Neural progenitor cell (in vitro differentiated cells): Measurements from ENCODE around the gene TSHB. TPM values are rescaled to one million over a fixed set of nuclear protein-coding genes. Genes with fewer than 3 reads are reported as not detected.

Experiments used
- DNase-seq: peaks from one replicate; pipeline ENCODE4 v3.0.0-alpha.2; 2016; ENCODE audit warnings: low spot score
- H2AFZ ChIP-seq: fragments of 200-600 bp; sonication (generic); replicated peaks from 2 replicates; pipeline ENCODE4 v1.6.1; 2016; ENCODE audit warnings: antibody characterized with exemption
- H3F3A ChIP-seq: fragments of 200-600 bp; sonication (generic); 2 replicates; pipeline ENCODE4 v1.6.1; 2016; ENCODE audit warnings: antibody characterized with exemption, low read depth
- H3K27ac ChIP-seq: fragments of 200-600 bp; sonication (generic); 2 replicates; pipeline ENCODE4 v1.5.1; 2016; ENCODE audit warnings: mild to moderate bottlenecking
- H3K27me3 ChIP-seq: fragments of 200-600 bp; sonication (generic); 2 replicates; pipeline ENCODE4 v1.6.1; 2016; ENCODE audit warnings: mild to moderate bottlenecking, moderate library complexity
- H3K36me3 ChIP-seq: fragments of 200-600 bp; sonication (generic); 2 replicates; pipeline ENCODE4 v1.5.1; 2016
- H3K4me1 ChIP-seq: fragments of 200-600 bp; sonication (generic); 2 replicates; pipeline ENCODE4 v1.6.1; 2016; ENCODE audit warnings: mixed run types
- H3K4me2 ChIP-seq: fragments of 200-600 bp; sonication (generic); 2 replicates; pipeline ENCODE4 v1.6.1; 2016
- H3K4me3 ChIP-seq: fragments of 200-600 bp; sonication (generic); 2 replicates; pipeline ENCODE4 v1.5.1; 2016
- H3K79me2 ChIP-seq: fragments of 200-600 bp; sonication (generic); 2 replicates; pipeline ENCODE4 v1.6.1; 2016; ENCODE audit warnings: low read depth
- H3K9ac ChIP-seq: fragments of 200-600 bp; sonication (generic); 2 replicates; pipeline ENCODE4 v1.6.1; 2016
- H3K9me3 ChIP-seq: fragments of 200-600 bp; sonication (generic); 2 replicates; pipeline ENCODE4 v1.5.1; 2016; ENCODE audit warnings: low read depth
- H4K20me1 ChIP-seq: fragments of 200-600 bp; sonication (generic); 2 replicates; pipeline ENCODE4 v1.6.1; 2016; ENCODE audit warnings: low read depth
- H3K27ac Mint-ChIP-seq: 3 replicates; pipeline ENCODE4 v1.8.0; 2021; ENCODE audit warnings: mixed read lengths
- H3K27me3 Mint-ChIP-seq: 2 replicates; pipeline ENCODE4 v1.8.0; 2022; ENCODE audit warnings: low read depth, mild to moderate bottlenecking, inconsistent platforms, moderate library complexity, mixed read lengths; ENCODE audit not compliant: insufficient read depth
- H3K36me3 Mint-ChIP-seq: 3 replicates; pipeline ENCODE4 v1.8.0; 2021; ENCODE audit warnings: mixed read lengths
- H3K4me1 Mint-ChIP-seq: 3 replicates; pipeline ENCODE4 v1.8.0; 2021; ENCODE audit warnings: mixed read lengths
- H3K4me3 Mint-ChIP-seq: 3 replicates; pipeline ENCODE4 v1.8.0; 2021; ENCODE audit warnings: mild to moderate bottlenecking, moderate library complexity, mixed read lengths
- H3K9me3 Mint-ChIP-seq: 3 replicates; pipeline ENCODE4 v1.8.0; 2020; ENCODE audit warnings: mixed read lengths
- EZH2 ChIP-seq: fragments of 200-600 bp; sonication (generic); IDR thresholded peaks from 2 replicates; pipeline ENCODE4 v1.6.1; 2017; ENCODE audit warnings: antibody characterized with exemption, mild to moderate bottlenecking, moderate library complexity
- EZH2phosphoT487 ChIP-seq: fragments of 200-600 bp; sonication (generic); IDR thresholded peaks from 2 replicates; pipeline ENCODE4 v1.6.1; 2017; ENCODE audit warnings: antibody characterized with exemption
- total RNA-seq: library from RNA; depleted of rRNA; stranded (reverse); fragments of >200 nt; gene quantifications from 2 replicates; pipeline ENCODE4 v1.2.3, GENCODE V29; 2015; ENCODE audit warnings: low replicate concordance
- TF ChIP-seq, protein P1 (sequence below): fragments of 200-600 bp; sonication (generic); IDR thresholded peaks from 2 replicates; pipeline ENCODE4 v1.5.1; 2017; ENCODE audit warnings: antibody characterized with exemption, mild to moderate bottlenecking

Gene TSHB
- total RNA-seq, 1 donor from 2014 or later = not detected

DNA sequence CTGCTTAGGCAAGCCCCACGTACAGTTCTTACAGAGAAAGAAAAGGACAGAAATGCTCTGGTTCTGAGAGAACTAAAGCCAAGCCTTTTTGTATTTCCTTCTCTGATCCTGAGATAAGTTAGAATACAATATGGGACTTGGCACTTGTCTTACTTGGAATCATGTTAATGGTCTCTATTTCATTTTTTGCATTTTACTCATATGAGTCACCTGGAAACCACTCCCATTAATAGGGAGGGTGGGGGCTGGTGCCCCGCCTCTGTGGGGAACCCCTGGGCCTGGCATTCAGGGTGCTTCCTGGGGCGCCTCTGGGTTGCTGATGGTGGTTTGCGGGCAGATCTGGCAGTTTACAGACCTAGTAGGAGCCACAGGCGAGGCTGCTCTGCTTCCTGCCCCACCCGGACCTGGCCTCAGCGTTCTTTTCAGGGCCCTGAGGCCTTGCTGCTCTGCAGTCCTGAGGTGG, 32.9 kb downstream of the TSHB start:
- Mint-ChIP-seq H3K9me3 (no peaks in the 10 kb centered on the region), H3K27ac (no peak overlapping the region), H3K4me3 (no peak overlapping the region), H3K4me1 (no peaks in the 10 kb centered on the region), H3K27me3 (peaks cover 2% of the 10 kb centered on the region), H3K36me3 (no peaks in the 10 kb centered on the region)
- no peak overlapping the region for H2AFZ ChIP-seq
- H3K27ac ChIP-seq = no peak overlapping the region
- no peak for TF ChIP-seq EZH2phosphoT487
- no peak for TF ChIP-seq EZH2
- TF ChIP-seq, protein P1, sequence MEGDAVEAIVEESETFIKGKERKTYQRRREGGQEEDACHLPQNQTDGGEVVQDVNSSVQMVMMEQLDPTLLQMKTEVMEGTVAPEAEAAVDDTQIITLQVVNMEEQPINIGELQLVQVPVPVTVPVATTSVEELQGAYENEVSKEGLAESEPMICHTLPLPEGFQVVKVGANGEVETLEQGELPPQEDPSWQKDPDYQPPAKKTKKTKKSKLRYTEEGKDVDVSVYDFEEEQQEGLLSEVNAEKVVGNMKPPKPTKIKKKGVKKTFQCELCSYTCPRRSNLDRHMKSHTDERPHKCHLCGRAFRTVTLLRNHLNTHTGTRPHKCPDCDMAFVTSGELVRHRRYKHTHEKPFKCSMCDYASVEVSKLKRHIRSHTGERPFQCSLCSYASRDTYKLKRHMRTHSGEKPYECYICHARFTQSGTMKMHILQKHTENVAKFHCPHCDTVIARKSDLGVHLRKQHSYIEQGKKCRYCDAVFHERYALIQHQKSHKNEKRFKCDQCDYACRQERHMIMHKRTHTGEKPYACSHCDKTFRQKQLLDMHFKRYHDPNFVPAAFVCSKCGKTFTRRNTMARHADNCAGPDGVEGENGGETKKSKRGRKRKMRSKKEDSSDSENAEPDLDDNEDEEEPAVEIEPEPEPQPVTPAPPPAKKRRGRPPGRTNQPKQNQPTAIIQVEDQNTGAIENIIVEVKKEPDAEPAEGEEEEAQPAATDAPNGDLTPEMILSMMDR = no peak
- no peaks in the 10 kb centered on the region for H3K36me3 ChIP-seq
- no peaks in the 10 kb centered on the region for H3K27me3 ChIP-seq
- DNase-seq = no peak
- H3K9ac ChIP-seq = no peak overlapping the region
- peaks cover 9% of the 10 kb centered on the region for H3K4me1 ChIP-seq
- H3F3A ChIP-seq = peaks cover 2% of the 10 kb centered on the region
- H3K4me3 ChIP-seq = no peak overlapping the region
- no peak overlapping the region for H3K4me2 ChIP-seq
- no peaks in the 10 kb centered on the region for H3K9me3 ChIP-seq
- no peaks in the 10 kb centered on the region for H4K20me1 ChIP-seq
- no peaks in the 10 kb centered on the region for H3K79me2 ChIP-seq

DNA sequence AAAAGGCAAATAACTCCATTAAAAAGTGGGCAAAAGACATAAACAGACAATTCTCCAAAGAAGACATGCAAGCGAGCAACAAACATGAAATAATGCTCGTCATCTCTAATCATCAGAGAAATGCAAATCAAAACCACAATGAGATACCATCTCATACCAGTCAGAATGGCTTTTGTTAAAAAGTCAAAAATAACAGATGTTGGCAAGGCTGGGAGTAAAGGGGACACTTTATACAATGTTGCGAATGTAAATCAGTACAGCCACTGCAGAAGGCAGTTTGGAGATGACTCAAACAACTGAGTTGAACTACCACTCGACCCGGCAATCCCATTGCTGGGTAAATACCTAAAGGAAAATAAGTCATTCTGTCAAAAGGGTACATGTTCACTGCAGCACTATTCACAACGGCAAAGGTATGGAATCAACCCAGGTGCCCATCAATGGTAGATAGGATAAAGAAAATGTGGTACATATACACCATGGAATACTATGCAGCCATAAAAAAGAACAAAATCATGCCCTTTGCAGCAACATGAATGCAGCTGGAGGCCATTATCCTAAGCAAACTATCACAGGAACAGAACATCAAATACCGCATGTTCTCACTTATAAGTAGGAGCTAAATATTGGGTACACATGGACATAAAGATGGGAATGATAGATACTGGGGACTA, 33.7 kb downstream of the TSHB start:
- Mint-ChIP-seq H3K4me1 (no peaks in the 10 kb centered on the region), H3K4me3 (no peak overlapping the region), H3K9me3 (no peaks in the 10 kb centered on the region), H3K27ac (no peak overlapping the region), H3K27me3 (peaks cover 2% of the 10 kb centered on the region), H3K36me3 (no peaks in the 10 kb centered on the region)
- no peaks in the 10 kb centered on the region for H3K27me3 ChIP-seq
- no peak overlapping the region for H3K9ac ChIP-seq
- H3K9me3 ChIP-seq = no peaks in the 10 kb centered on the region
- no peak overlapping the region for H3K4me2 ChIP-seq
- H3K36me3 ChIP-seq = no peaks in the 10 kb centered on the region
- TF ChIP-seq, protein P1 = no peak
- TF ChIP-seq EZH2 = no peak
- no peak for TF ChIP-seq EZH2phosphoT487
- no peak overlapping the region for H3K4me3 ChIP-seq
- H4K20me1 ChIP-seq = no peaks in the 10 kb centered on the region
- peaks cover under 1% of the 10 kb centered on the region for H3K4me1 ChIP-seq
- no peak overlapping the region for H3K27ac ChIP-seq
- H2AFZ ChIP-seq = no peak overlapping the region
- no peaks in the 10 kb centered on the region for H3F3A ChIP-seq
- no peak for DNase-seq
- H3K79me2 ChIP-seq = no peaks in the 10 kb centered on the region

DNA sequence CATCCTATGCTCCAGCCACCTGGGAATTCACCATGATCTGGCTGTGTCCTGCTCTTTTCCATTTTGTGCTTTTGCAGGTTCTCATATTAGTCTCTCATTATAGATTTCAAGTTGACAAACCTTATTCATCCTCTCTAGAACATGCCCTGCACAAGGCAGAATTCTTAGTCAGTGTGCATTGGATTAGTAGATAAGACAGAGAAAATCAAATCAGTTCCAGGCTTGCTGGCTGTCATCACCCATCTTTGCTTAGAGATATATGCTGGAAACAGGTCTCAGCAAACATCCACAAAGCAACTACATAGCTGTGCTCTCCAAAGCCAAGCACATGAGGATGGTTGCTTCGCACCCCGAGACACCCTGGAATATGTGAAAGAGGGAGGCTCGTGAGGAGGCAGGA, 34.8 kb downstream of the TSHB start:
- H3K4me2 ChIP-seq = no peak overlapping the region
- H3K27ac ChIP-seq = no peak overlapping the region
- H3K27ac Mint-ChIP-seq = no peak overlapping the region
- no peaks in the 10 kb centered on the region for H3K36me3 ChIP-seq
- TF ChIP-seq EZH2phosphoT487 (no peak), EZH2 (no peak)
- TF ChIP-seq, protein P1 = no peak
- no peaks in the 10 kb centered on the region for H3K4me1 ChIP-seq
- H3K9me3 Mint-ChIP-seq = no peaks in the 10 kb centered on the region
- no peak overlapping the region for H3K4me3 ChIP-seq
- DNase-seq = no peak
- H3K9me3 ChIP-seq = no peaks in the 10 kb centered on the region
- no peaks in the 10 kb centered on the region for H3K4me1 Mint-ChIP-seq
- H3K9ac ChIP-seq = no peak overlapping the region
- H3K36me3 Mint-ChIP-seq = no peaks in the 10 kb centered on the region
- no peaks in the 10 kb centered on the region for H4K20me1 ChIP-seq
- H3K4me3 Mint-ChIP-seq = no peak overlapping the region
- H3K27me3 Mint-ChIP-seq = peaks cover 2% of the 10 kb centered on the region
- no peaks in the 10 kb centered on the region for H3K27me3 ChIP-seq
- no peaks in the 10 kb centered on the region for H3F3A ChIP-seq
- no peak overlapping the region for H2AFZ ChIP-seq
- no peaks in the 10 kb centered on the region for H3K79me2 ChIP-seq
